Nephron progenitor cell (in vitro differentiated cells): ENCODE data around the gene DNAH10.

ENCODE experiments used
- DNase-seq: peaks from one replicate; pipeline ENCODE4 v3.0.0; 2021
- H3K27ac Mint-ChIP-seq: 2 replicates; pipeline ENCODE4 v1.8.0; 2021; ENCODE audit warnings: mild to moderate bottlenecking, moderate library complexity, mixed read lengths
- H3K27me3 Mint-ChIP-seq: 2 replicates; pipeline ENCODE4 v1.8.0; 2021; ENCODE audit warnings: mild to moderate bottlenecking, low read depth, mixed read lengths; ENCODE audit not compliant: poor library complexity
- H3K36me3 Mint-ChIP-seq: 2 replicates; pipeline ENCODE4 v1.8.0; 2021; ENCODE audit warnings: low read depth, mixed read lengths
- H3K4me1 Mint-ChIP-seq: 2 replicates; pipeline ENCODE4 v1.8.0; 2021; ENCODE audit warnings: mixed read lengths
- H3K4me3 Mint-ChIP-seq: 2 replicates; pipeline ENCODE4 v1.8.0; 2021; ENCODE audit warnings: mild to moderate bottlenecking, moderate library complexity, mixed read lengths
- H3K9me3 Mint-ChIP-seq: 2 replicates; pipeline ENCODE4 v1.8.0; 2021; ENCODE audit warnings: mild to moderate bottlenecking, moderate library complexity, mixed read lengths
- CTCF ChIP-seq: fragments of 200-600 bp; sonication (generic); IDR thresholded peaks from 2 replicates; pipeline ENCODE4 v1.5.0; 2021; ENCODE audit warnings: antibody characterized with exemption

The DNAH10 gene

GRCh38 chr12:123941000-123941399 lies 178.9 kb downstream of the DNAH10 start:
- no peak for TF ChIP-seq CTCF
- H3K27ac Mint-ChIP-seq = no peak overlapping the region
- H3K27me3 Mint-ChIP-seq = peaks cover 4% of the 10 kb centered on the region
- no peaks in the 10 kb centered on the region for H3K9me3 Mint-ChIP-seq
- peaks cover 60% of the 10 kb centered on the region for H3K36me3 Mint-ChIP-seq
- DNase-seq = no peak
- H3K4me3 Mint-ChIP-seq = no peak overlapping the region
- peaks cover 34% of the 10 kb centered on the region for H3K4me1 Mint-ChIP-seq

DNA sequence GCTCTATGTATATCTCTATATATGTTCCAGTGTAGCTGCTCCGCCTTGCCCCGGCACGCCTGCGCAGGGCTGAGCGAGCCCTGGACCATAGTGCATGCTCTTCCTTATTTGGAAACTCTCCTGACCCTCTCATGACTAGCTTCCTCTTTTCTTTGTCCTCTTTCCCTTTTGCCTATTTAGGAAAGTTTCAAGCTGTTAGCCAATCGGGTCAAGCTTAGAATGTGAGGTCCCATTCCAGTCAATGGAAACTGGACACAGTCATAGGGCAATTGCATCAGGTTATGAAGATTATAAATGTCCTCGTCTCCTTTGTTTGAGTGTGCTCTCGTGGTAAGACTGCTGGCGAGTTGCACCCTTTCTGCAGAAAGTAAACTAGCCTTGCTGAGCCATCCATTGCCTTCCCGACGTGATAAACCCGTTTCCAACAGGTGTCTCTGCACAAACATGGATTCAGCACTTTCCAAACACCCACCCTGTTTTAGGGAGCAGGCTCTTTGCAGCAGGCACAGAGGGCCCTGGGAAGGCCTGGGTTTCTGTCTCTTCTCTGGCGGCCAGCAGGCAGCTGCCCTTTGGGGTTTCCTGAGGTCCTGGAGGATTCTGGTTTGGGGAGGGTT lies 179.6 kb downstream of the DNAH10 start:
- no peaks in the 10 kb centered on the region for H3K9me3 Mint-ChIP-seq
- no peak for DNase-seq
- H3K36me3 Mint-ChIP-seq = peaks cover 57% of the 10 kb centered on the region
- H3K27ac Mint-ChIP-seq = no peak overlapping the region
- no peak for TF ChIP-seq CTCF
- H3K27me3 Mint-ChIP-seq = peaks cover 4% of the 10 kb centered on the region
- no peak overlapping the region for H3K4me3 Mint-ChIP-seq
- H3K4me1 Mint-ChIP-seq = peaks cover 35% of the 10 kb centered on the region

- DNase-seq = no peak
- Mint-ChIP-seq H3K27me3 (peaks cover 4% of the 10 kb centered on the region), H3K4me1 (peaks cover 34% of the 10 kb centered on the region), H3K9me3 (no peaks in the 10 kb centered on the region), H3K27ac (peak overlapping the region; percentile 9), H3K4me3 (no peak overlapping the region), H3K36me3 (peaks cover 55% of the 10 kb centered on the region)
- TF ChIP-seq CTCF = no peak
Observed at GRCh38 chr12:123942238-123942653, 180.1 kb downstream of the DNAH10 start.

DNA sequence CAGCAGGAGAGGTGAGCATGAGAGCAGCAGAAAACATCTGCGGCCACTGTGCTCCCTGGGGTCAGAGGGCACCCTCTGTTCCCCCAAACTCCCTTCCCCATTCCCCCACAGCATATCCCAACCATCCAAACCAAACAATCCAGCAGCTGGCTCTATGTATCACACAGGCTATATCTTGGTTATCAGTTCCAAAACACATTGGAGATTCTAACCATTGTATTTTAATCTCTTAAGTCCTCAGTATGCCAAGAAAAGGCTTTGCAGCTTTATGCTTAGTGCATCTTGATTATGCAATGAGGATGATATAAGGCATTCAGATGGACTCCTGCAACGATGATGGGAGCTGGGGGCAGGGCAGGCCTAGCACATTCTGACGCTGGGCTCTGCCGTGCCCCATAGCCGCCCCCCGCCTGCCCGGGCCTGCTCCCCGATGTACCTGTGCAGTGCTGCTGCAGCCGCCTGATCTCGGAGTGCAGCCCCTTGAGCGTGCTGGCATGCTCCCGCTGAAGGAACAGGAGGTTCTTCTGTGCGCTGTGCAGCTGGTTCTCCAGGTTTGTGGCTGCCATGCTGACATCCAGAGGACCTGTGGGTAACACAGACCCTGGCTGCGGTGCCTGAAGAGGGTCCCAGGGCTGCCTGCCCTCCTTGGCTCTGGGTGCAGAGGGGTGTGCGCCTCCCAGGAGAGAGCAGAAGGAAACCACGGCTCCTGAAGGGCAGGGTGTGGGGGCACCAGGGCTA lies 181.0 kb downstream of the DNAH10 start:
- Mint-ChIP-seq H3K4me3 (no peak overlapping the region), H3K36me3 (peaks cover 57% of the 10 kb centered on the region), H3K27me3 (peaks cover 9% of the 10 kb centered on the region), H3K9me3 (peaks cover 7% of the 10 kb centered on the region), H3K27ac (no peak overlapping the region), H3K4me1 (peaks cover 42% of the 10 kb centered on the region)
- TF ChIP-seq CTCF = no peak
- DNase-seq = no peak

- no peak for TF ChIP-seq CTCF
- no peak overlapping the region for H3K4me3 Mint-ChIP-seq
- peaks cover 9% of the 10 kb centered on the region for H3K27me3 Mint-ChIP-seq
- DNase-seq = no peak
- H3K4me1 Mint-ChIP-seq = peaks cover 42% of the 10 kb centered on the region
- H3K9me3 Mint-ChIP-seq = peaks cover 8% of the 10 kb centered on the region
- H3K27ac Mint-ChIP-seq = no peak overlapping the region
- peaks cover 59% of the 10 kb centered on the region for H3K36me3 Mint-ChIP-seq
Observed at GRCh38 chr12:123943816-123944215, 181.7 kb downstream of the DNAH10 start.

DNA sequence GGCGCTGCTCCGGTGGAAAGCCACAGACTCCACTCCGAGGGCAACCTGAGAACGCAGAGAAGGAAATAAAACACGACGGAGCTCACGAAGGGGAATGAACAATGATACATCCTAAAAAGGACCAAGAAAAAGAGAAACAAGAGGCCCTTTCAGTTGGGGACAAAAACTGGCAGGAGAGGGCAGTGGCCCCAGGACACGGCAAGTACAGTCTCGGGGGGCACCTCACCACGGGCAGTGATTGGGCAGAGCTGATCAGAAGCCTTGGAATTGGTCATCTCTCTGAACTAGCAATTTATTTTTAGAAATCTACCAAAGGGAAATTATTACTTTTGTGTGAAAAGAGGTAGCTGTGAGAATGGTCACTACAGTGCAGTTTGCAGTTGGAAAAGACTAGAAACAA lies 182.6 kb downstream of the DNAH10 start:
- Mint-ChIP-seq H3K4me1 (peaks cover 46% of the 10 kb centered on the region), H3K36me3 (peaks cover 64% of the 10 kb centered on the region), H3K9me3 (peaks cover 8% of the 10 kb centered on the region), H3K27me3 (peaks cover 9% of the 10 kb centered on the region), H3K27ac (peak overlapping the region; percentile 73), H3K4me3 (peak overlapping the region; percentile 3)
- no peak for DNase-seq
- no peak for TF ChIP-seq CTCF
